ENCODE results near the gene ARSB.

Gene ARSB

DNA sequence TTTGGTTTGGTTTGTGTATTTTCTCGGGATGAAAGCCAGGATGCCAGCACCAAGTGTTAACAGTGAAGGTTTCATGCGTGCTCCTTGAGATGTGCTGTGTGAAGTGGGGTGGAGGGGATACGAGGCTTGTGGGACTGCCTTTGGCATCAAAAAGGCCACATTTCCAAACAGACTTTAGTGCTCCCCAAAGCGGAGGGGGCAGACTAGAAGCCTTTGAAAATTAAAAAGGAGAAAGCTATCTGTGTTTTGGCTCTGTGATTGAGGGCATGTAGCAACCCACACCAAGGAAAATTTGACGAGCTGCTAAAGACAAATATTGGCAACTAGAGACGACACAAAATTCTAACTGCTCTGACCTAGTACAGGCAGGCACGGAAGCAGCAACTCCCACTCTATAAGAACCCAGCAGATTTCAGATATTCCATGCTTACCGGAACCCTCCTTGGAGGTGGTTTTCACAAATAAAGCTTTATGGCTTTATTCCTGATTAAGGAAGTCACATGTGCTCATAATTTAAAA, 154.5 kb downstream of the ARSB start:
- no peak for DNase-seq

DNA sequence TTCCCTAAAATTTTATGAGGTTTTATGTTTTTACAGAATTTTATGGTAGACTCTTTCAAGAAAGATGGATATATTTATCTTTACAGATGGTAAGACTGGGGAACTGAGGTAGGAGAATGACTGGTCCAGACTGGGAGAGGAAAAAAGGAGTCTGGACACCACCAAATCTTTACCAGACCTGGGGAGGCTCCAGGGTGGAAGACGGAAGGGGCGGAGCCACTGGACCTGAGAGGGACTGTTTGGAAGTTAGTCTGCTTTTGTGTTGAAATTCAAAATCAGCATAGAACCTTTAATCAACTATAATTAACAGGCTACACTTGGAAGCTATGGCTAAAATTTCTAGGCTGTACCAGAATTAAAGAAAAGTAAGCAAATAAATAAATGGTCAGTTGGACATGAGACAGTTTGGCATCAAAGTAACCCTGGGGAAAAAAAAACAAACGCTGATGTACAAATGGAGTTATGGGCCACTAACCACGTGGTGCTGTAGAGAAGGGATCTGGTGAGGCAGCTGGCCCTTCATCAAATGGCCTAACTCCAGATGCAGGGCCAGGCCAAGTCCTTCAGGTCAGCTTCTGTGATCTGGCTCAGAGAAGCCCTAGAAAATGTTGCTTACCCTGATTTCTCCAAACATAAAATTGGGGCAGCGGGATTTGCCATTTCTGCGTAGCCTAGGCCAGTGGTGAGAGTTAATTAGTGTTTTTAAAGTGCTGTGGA, 155.1 kb downstream of the ARSB start:
- no peak for DNase-seq

GRCh38 chr5:78827725-78828124, 157.4 kb downstream of the ARSB start:
- no peak for DNase-seq

DNA sequence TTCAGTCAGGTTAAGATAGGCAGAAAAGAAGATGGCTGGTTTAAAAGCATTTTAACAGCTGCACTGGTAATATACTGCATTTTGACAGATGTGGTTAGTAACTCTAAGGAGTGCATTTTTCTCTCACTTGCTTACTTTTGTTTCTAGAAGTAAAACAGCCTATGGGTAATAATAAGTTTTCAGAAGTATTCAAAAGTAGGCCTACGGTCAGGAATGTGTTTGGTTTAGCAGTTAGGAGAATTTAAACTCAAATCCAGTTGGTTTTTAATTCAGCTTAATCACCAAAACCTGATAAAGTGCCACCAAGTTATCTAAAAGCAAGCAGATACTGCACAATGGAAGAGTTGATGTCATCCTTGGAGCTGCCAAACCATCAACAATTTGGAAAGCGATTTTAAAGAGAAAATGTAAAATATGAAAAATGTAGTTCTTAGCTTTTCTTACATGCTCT, 160.3 kb downstream of the ARSB start:
- no peak for DNase-seq

DNA sequence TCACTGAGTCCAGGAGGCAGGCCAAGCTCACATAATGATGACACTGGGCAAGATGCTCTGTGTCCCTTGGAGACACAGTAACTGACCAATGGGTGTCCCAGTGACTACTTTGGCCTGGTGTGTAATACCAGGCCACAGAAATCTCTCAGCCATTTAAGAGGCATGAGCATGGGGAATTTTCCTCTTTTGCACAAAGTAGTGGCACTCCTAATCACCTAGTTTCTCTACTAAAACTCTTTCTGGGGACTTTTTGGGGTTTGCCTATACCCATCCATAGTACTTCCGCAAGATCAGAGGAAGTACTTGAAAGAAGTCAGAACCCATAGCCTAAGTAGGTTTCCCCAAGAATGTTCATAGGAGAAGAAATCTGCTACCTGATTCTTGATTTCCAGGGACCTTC, 161.9 kb downstream of the ARSB start:
- no peak for DNase-seq

DNA sequence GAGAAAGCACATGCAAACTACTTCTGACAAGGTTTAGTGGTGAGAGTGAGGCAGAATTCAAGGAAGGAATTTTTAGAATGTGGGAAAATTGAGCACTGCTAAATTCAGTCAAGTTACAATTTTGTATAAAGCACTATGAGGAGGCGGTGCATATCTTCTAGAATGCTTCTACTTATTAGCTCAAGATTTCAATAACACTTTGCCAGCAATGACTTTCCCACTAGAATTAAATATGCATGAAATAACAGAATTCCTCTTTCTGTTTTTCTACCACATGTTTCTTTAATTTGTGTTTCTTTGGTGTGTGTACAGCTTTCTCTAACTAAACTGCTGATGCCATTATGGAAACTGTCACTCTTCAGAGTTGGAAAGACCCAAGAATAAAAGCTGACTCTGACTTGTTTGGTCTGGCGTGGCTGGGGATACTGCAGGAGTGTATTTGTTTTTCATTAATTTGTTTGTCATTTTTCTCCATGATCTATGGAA, 163.5 kb downstream of the ARSB start:
- DNase-seq, result no peak

- no peak for DNase-seq
Observed at GRCh38 chr5:78819707-78820106, 165.4 kb downstream of the ARSB start.

GRCh38 chr5:78819166-78819565, 165.9 kb downstream of the ARSB start:
- no peak for DNase-seq

DNA sequence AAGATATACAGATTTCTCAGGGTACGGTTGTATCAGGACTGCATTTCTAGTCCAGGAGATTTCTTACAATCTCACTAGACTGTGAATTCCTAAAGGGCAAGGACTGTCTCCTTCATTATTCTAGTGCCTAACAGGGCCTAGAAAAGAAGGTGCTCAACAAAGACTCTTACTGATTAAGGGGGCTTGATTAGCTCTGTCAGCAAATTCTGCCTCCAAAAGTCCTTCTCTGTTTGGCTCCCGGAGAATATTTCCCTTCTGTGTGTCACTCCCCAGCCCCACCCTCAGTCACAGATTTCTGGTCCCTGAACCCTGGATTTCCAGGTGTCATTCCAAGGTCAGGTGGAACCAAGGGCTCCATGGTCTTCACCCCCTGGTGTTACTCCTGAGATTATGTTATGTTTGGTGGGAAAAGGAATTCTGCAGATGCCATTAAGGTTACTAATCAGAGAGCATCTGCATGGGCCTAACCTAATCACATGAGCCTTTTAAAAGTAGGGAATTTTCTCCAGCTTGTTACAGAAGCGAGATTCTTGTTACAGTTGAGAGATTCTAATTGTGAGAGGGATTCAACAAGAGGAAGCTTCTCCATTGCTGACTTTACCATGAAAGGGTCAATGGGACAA, 168.9 kb downstream of the ARSB start:
- no peak for DNase-seq

DNA sequence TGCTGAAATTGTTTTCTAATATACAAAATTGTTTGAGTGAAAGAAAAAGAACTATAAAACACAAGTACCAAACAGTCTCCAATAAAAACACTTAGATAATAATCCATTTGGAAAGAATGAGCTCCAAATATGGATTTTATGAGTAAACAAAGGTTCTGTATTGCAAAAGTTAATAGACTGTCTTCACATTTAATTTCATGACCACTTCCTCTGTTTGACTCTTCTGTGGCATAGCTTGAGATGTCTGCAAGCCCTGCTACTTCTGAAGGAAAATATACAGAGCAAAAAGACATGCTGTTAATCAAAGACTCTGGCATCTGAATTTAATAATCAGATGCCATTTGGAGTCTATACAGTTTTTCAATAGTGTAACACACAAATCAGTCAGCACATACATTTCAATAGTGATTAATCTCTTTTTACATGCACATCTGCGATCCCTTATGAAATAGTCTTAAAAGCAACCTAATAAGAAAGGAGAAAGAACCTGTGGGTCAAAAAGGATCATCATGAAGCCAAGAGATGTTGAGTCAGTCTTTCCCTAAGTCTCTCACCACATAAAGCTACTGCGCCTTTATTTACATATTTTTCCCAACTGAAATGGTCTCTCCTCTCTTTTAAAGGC, 171.1 kb downstream of the ARSB start:
- DNase-seq, result no peak

DNA sequence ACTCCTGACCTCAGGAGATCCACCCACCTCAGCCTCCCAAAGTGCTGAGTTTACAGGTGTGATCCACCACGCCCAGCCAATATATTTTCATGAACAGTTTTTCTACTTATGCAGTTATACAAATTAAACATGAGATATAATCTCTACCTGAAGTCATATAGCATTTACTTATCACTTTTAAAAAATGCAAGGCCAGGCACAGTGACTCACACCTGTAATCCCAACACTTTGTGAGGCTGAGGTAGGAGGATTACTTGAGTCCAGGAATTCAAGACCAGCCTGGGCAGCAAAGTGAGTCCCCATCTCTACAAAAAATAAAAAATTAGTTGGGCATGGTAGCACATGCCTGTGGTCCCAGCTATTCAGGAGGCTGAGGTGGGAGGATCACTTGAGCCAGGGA, 171.8 kb downstream of the ARSB start:
- DNase-seq, result no peak

DNA sequence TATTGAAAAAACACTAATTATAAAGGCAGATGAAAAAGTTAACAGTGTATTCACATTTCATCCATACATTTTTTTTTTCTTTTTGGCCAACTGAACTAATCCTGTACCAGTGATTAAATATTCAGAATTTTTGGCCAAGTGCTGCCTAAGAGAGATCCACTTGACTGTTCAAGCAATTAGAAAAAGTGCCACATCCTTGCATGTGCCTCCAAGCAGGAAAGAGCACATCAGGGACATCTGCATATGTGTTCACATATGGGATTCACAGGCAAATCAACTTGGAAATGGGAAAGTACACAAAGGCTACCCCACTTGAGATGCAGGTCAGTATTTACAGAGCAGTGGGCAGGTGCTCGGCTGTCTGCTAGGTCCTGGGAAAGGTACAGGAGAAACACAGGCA, 173.2 kb downstream of the ARSB start:
- peak; percentile 64 for DNase-seq

DNA sequence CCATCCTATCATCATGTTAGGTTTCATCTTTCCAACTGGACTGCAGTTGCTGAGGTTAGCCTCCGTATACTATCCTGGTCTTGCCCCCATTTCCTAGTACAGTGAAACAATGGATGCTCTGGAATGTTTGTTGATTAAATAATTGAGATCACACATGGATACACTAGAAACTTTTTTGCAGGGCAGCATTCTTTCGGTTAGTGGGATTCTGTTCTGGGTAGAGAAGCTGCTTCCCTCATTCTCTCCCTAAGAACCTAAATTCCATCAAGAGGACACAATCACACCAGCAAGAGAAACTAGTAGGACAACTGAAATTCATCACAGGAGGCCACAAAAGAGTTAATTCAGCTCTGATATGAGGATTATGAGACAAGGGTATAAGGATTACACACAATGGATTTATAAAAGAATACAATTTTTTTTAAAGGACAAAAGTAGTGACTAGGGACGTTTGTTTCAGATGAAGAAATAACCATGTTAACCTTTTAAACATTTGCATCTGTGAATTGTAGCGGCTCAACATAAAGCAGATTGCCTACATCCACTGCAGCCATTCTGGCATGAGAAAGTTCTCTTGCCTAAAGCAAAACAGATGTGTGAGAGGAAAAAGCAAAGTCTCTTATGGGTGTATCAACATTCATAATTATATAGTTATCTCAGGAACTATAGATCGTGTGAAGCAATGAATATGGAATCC, 173.8 kb downstream of the ARSB start:
- no peak for DNase-seq

GRCh38 chr5:78810098-78810920, 174.8 kb downstream of the ARSB start:
- DNase-seq, result no peak

DNA sequence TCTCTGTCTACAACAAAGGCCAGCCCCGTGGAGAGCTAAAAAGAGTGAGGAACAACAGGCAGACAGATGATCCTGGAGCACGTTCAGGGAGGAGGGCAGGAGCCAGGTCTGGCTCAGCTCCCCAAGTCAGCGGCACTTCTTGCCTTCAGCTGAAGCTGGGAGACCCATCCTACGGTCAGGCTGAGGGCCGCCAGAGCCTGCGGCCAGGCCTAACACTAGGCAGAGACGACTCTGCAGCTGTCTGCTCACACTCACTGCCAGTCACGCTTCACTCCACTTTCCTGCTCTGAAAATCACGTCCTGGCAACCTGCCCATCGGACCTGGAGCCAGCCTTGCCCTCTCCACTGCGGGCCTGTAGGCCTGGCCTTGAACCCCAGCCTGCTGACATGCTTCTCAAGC, 175.7 kb downstream of the ARSB start:
- DNase-seq, result no peak

GRCh38 chr5:78808818-78809217, 176.3 kb downstream of the ARSB start:
- no peak for DNase-seq

- DNase-seq, result no peak
Observed at GRCh38 chr5:78808380-78808779, 176.7 kb downstream of the ARSB start.

- no peak for DNase-seq
Observed at GRCh38 chr5:78806544-78806943, 178.6 kb downstream of the ARSB start.

DNA sequence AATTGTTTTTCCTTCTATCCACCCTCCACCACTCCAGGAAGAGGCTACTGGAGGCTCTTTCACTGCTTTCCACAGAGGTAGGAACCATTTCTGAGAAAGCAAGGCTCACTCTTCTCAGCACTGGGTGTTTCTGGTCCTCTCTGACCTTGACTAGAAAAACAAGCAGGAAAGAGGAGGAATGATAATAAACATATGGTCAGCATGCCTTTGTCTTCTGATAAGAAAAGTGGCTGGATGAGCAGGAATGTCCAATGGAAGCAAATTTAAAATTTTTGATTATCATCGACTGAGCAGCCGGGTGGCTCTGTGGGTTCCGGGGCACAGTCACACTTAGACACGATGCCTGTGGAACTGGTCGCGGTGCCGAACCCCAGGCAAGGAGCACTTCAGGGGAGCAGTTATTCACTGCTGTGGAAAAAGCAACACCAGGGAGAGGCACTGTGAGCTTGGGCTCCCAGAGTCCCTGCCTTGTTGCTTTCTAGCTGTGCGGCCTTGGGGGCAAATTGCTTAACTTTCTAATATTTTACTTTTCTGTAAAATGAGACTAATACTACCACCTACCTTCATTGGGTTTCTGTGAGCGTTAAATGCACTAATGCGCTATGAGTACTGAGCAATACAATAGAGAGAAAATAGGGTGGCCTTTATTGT, 179.5 kb downstream of the ARSB start:
- DNase-seq, result no peak

- DNase-seq, result no peak
Observed at GRCh38 chr5:78804995-78805394, 180.1 kb downstream of the ARSB start.

DNA sequence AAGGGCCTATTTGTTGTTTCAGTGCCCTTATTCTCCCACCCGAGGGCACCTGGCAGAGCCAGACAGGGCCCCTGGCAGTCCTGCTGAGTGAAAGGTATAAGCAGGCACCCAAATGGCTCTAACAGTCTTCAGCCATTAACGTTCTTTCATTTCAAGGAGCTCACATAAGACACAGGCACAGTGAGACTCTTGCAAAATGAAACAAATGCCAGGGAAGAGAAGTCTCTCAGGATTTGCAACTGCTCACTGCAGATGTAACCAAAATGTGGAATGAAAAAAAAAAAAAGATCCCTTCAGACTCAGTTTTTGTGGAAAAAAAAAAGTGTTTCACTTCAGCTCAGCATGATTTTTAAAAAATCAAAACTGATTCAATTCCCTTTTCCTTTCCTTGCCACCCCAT, 181.2 kb downstream of the ARSB start:
- no peak for DNase-seq

GRCh38 chr5:78803353-78803752, 181.8 kb downstream of the ARSB start:
- DNase-seq, result no peak
